Measurements from ENCODE around the gene KCNN3. TPM values are rescaled to one million over a fixed set of nuclear protein-coding genes. Genes with fewer than 3 reads are reported as not detected.
A peak's percentile ranks its signal among the peaks of the same experiment; 100 is the strongest.

The KCNN3 gene
- total RNA-seq, 6 donors from 2014 or later = 2.7 to 6.6 (median 3.7) TPM

- WGBS, 2 donors = 84 to 94% methylated on average over 8 to 9 of the region's 9 CpGs
- Histone ChIP-seq H3K4me3 (no peak overlapping the region), H3K4me1 (peaks cover 13 to 33% (median 27%) of the 10 kb centered on the region in 4 donors), H3K27me3 (no peaks in the 10 kb centered on the region), H3K9me3 (no peaks in the 10 kb centered on the region), H3K36me3 (no peaks in the 10 kb centered on the region), H3K27ac (no peak overlapping the region)
- DNase-seq (no peak), ATAC-seq (ENCODE audit: low FRiP score in 2 of 2) (no peak)
- no peak for TF ChIP-seq POLR2AphosphoS5 (IDR thresholded peaks at IDR 0.05)
- TF ChIP-seq EP300 (IDR thresholded peaks at IDR 0.05) = no peak
Observed at GRCh38 chr1:154838988-154839387, 31.1 kb downstream of the KCNN3 start.

GRCh38 chr1:154838461-154838860, 31.6 kb downstream of the KCNN3 start:
- no peaks in the 10 kb centered on the region for H3K36me3 ChIP-seq
- TF ChIP-seq, protein P1, sequence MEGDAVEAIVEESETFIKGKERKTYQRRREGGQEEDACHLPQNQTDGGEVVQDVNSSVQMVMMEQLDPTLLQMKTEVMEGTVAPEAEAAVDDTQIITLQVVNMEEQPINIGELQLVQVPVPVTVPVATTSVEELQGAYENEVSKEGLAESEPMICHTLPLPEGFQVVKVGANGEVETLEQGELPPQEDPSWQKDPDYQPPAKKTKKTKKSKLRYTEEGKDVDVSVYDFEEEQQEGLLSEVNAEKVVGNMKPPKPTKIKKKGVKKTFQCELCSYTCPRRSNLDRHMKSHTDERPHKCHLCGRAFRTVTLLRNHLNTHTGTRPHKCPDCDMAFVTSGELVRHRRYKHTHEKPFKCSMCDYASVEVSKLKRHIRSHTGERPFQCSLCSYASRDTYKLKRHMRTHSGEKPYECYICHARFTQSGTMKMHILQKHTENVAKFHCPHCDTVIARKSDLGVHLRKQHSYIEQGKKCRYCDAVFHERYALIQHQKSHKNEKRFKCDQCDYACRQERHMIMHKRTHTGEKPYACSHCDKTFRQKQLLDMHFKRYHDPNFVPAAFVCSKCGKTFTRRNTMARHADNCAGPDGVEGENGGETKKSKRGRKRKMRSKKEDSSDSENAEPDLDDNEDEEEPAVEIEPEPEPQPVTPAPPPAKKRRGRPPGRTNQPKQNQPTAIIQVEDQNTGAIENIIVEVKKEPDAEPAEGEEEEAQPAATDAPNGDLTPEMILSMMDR (IDR thresholded peaks at IDR 0.05) = no peak
- TF ChIP-seq POLR2A (IDR thresholded peaks at IDR 0.05) = no peak
- TF ChIP-seq EP300 (IDR thresholded peaks at IDR 0.05) = no peak
- TF ChIP-seq POLR2AphosphoS5 (IDR thresholded peaks at IDR 0.05) = no peak
- H3K4me3 ChIP-seq = no peak overlapping the region
- ATAC-seq (ENCODE audit: low FRiP score in 2 of 2) (no peak), DNase-seq (no peak)
- no peak overlapping the region for H3K27ac ChIP-seq
- H3K27me3 ChIP-seq = no peaks in the 10 kb centered on the region
- WGBS, 2 donors = 92 to 93% methylated on average over 11 of the region's 11 CpGs
- peaks cover 13 to 33% (median 29%) of the 10 kb centered on the region in 4 donors for H3K4me1 ChIP-seq
- no peaks in the 10 kb centered on the region for H3K9me3 ChIP-seq

DNA sequence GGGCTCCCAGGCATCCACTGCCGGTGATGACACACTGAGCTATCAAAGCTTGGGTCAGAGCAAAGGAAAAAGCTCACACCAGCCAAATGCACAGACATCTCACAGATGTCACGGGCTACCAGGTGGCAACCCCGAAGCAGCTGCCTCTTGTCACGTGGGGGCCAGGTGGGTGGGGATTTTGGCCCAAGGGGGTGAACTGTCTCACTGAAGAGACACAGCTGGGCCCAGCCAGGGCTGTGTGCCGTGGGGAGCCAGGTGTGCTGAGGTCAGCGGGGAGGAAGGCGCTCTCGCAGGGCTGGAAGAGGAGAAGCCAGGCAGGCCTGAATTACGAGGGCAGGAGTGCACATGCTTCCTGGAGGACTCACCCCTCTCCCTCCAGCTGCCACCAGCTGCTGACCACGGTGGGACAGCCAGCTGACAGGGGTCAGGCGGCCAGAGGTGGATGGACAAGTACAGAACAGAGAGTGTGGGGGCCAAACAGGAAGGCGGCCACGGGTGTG, 32.4 kb downstream of the KCNN3 start:
- ATAC-seq (ENCODE audit: low FRiP score in 2 of 2) (peak in 1 of 2 donors; percentile 20), DNase-seq (peak in 1 of 2 donors; percentile 74)
- Histone ChIP-seq H3K9me3 (no peaks in the 10 kb centered on the region), H3K27ac (no peak overlapping the region), H3K4me3 (no peak overlapping the region), H3K27me3 (no peaks in the 10 kb centered on the region), H3K4me1 (peaks cover 13 to 33% (median 29%) of the 10 kb centered on the region in 4 donors), H3K36me3 (no peaks in the 10 kb centered on the region)
- WGBS, 2 donors = 83 to 88% methylated on average over 3 to 13 of the region's 13 CpGs
- no peak for TF ChIP-seq EP300 (IDR thresholded peaks at IDR 0.05)
- TF ChIP-seq POLR2A (IDR thresholded peaks at IDR 0.05) = no peak
- TF ChIP-seq, protein P1 (IDR thresholded peaks at IDR 0.05) = no peak
- TF ChIP-seq POLR2AphosphoS5 (IDR thresholded peaks at IDR 0.05) = peak in 1 of 2 donors; percentile 21

DNA sequence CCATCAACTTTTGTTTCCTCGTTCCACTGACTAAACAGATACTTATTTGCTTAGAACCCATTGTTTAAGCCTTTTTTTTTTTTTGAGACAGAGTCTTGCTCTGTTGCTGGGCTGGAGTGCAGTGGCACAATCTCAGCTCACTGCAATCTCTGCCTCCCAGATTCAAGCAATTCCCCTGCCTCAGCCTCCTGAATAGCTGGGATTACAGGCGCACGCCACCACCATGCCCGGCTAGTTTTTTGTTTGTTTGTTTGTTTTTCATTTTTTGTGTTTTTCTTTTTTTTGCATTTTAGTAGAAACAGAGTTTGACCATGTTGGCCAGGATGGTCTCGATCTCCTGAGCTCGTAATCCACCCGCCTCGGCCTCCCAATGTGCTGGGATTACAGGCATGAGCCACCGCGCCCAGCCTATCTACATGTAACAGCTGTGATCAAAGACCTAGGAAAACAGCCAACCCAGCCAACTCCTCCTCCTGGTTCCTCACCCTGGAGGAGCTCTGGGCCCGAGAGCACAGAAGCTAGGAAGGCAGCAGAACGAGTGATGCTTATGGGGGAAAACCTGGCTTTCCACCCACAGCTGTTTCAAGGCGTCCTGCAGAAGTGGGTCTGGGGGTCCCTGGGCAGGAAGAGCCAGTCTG, 32.9 kb downstream of the KCNN3 start:
- DNase-seq (no peak), ATAC-seq (ENCODE audit: low FRiP score in 2 of 2) (no peak)
- H3K36me3 ChIP-seq = no peaks in the 10 kb centered on the region
- H3K4me3 ChIP-seq = no peak overlapping the region
- H3K27me3 ChIP-seq = no peaks in the 10 kb centered on the region
- H3K4me1 ChIP-seq = peaks cover 13 to 33% (median 29%) of the 10 kb centered on the region in 4 donors
- no peak overlapping the region for H3K27ac ChIP-seq
- no peaks in the 10 kb centered on the region for H3K9me3 ChIP-seq
- no peak for TF ChIP-seq EP300 (IDR thresholded peaks at IDR 0.05)
- no peak for TF ChIP-seq POLR2AphosphoS5 (IDR thresholded peaks at IDR 0.05)
- TF ChIP-seq, protein P1 (IDR thresholded peaks at IDR 0.05) = no peak
- 79% methylated on average over 13 of the region's 13 CpGs for WGBS, 2 donors

DNA sequence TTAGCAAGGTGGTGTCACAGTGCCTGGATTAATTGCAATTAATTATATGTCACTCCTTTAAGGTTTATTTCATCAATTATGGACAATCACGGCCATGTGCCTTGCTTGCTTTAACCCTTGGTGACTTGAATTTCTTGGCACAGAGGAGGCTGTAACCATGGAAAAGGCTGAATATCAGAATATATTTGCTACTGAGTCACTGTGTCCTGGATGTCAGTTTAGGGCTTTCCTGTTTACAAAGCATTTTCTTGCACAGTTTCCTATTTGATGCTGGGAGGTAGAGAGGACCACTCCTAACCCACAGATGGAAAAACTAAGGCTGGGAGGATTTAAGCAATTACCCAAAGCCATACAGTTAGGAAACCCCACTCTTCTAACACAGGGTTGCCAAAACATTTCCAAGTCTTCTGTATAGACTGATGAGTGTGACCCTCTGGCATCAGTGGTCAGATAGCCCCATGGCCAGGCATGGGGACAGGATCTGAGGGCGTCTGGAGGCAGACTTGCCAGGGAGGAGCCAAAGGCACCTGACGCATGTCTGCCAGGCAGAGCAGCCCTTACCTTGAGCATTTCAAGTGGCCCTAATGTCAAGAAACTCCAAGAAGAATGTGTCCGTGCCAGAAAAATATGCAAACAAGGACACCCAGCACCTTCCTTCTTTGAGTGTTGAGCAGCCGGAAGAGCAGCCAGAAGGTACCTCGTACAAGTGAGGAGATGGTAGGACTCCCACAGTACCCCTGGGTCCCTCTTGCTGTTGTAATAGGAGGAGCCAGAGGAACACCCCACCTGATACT, 34.4 kb downstream of the KCNN3 start:
- peak in 1 of 2 donors; percentile 83 for DNase-seq

More for the DNA sequence above, 34.4 kb downstream of the KCNN3 start:
- H3K27me3 ChIP-seq = no peaks in the 10 kb centered on the region
- TF ChIP-seq, protein P1 (IDR thresholded peaks at IDR 0.05) = no peak
- TF ChIP-seq POLR2A (IDR thresholded peaks at IDR 0.05) = no peak
- no peak for TF ChIP-seq EP300 (IDR thresholded peaks at IDR 0.05)
- no peak for TF ChIP-seq POLR2AphosphoS5 (IDR thresholded peaks at IDR 0.05)
- H3K27ac ChIP-seq = peak overlapping the region in 1 of 4 donors; percentile 18
- peaks cover 13 to 31% (median 29%) of the 10 kb centered on the region in 4 donors for H3K4me1 ChIP-seq
- peak; percentile 32 to 86 for ATAC-seq (ENCODE audit: low FRiP score in 2 of 2)
- H3K4me3 ChIP-seq = no peak overlapping the region
- whole genome bisulfite sequencing, 2 donors = 60 to 63% methylated on average over 6 of the region's 6 CpGs
- no peaks in the 10 kb centered on the region for H3K36me3 ChIP-seq
- no peaks in the 10 kb centered on the region for H3K9me3 ChIP-seq
